ENCODE data around the gene FAM169A.
"Not testable (repeated sequence)": the region's sequence is repeated elsewhere in the genome, so short reads cannot be mapped to it uniquely, and the experiment has no call there.

FAM169A gene

GRCh38 chr5:74865804-74866595, at the start of gene FAM169A:
Gene FAM169A, minus strand, starts transcription at chr5:74866387. Its CDS starts 24,711 bp downstream, at chr5:74841676.
- peak within 1 kb of the TSS; percentile 85 for H3K27ac Mint-ChIP-seq
- peaks cover 13% of the 10 kb centered on the region for H3K27me3 Mint-ChIP-seq
- no peaks in the 10 kb centered on the region for H3K36me3 Mint-ChIP-seq
- ATAC-seq: peak; percentile 76
- H3K9me3 Mint-ChIP-seq: no peaks in the 10 kb centered on the region
- peak within 1 kb of the TSS; percentile 85 for H3K4me3 Mint-ChIP-seq
- H3K4me1 Mint-ChIP-seq: peaks cover 30% of the 10 kb centered on the region

- Mint-ChIP-seq H3K4me1 (no peaks in the 10 kb centered on the region), H3K27ac (no peak overlapping the region), H3K4me3 (no peak overlapping the region), H3K27me3 (peaks cover 42% of the 10 kb centered on the region), H3K9me3 (peaks cover 4% of the 10 kb centered on the region), H3K36me3 (peaks cover 2% of the 10 kb centered on the region)
- ATAC-seq: no peak
Measured at GRCh38 chr5:74915488-74915887, 49.3 kb upstream of the FAM169A start.

GRCh38 chr5:74911421-74911820, 45.2 kb upstream of the FAM169A start:
- H3K4me1 Mint-ChIP-seq, H3K27ac Mint-ChIP-seq, H3K9me3 Mint-ChIP-seq, H3K4me3 Mint-ChIP-seq, H3K36me3 Mint-ChIP-seq, ATAC-seq: not testable (repeated sequence)
- H3K27me3 Mint-ChIP-seq: peaks cover 44% of the 10 kb centered on the region

- H3K36me3 Mint-ChIP-seq, ATAC-seq, H3K27ac Mint-ChIP-seq, H3K4me3 Mint-ChIP-seq, H3K4me1 Mint-ChIP-seq: not testable (repeated sequence)
- Mint-ChIP-seq H3K27me3 (peaks cover 28% of the 10 kb centered on the region), H3K9me3 (peaks cover 10% of the 10 kb centered on the region)
Measured at GRCh38 chr5:74909888-74910287, 43.7 kb upstream of the FAM169A start.

GRCh38 chr5:74908237-74908636, 42.0 kb upstream of the FAM169A start:
- ATAC-seq, H3K36me3 Mint-ChIP-seq, H3K4me1 Mint-ChIP-seq, H3K4me3 Mint-ChIP-seq, H3K27ac Mint-ChIP-seq: not testable (repeated sequence)
- peaks cover 10% of the 10 kb centered on the region for H3K9me3 Mint-ChIP-seq
- peaks cover 20% of the 10 kb centered on the region for H3K27me3 Mint-ChIP-seq

GRCh38 chr5:74904713-74905112, 38.5 kb upstream of the FAM169A start:
- H3K36me3 Mint-ChIP-seq, H3K4me1 Mint-ChIP-seq, ATAC-seq, H3K9me3 Mint-ChIP-seq, H3K27ac Mint-ChIP-seq, H3K4me3 Mint-ChIP-seq, H3K27me3 Mint-ChIP-seq: not testable (repeated sequence)

GRCh38 chr5:74903165-74903787, 37.1 kb upstream of the FAM169A start:
- no peaks in the 10 kb centered on the region for H3K27me3 Mint-ChIP-seq
- ATAC-seq: peak; percentile 77
- H3K36me3 Mint-ChIP-seq: no peaks in the 10 kb centered on the region
- no peak overlapping the region for H3K27ac Mint-ChIP-seq
- peaks cover 4% of the 10 kb centered on the region for H3K9me3 Mint-ChIP-seq
- peaks cover 6% of the 10 kb centered on the region for H3K4me1 Mint-ChIP-seq
- no peak overlapping the region for H3K4me3 Mint-ChIP-seq

GRCh38 chr5:74897049-74897448, 30.9 kb upstream of the FAM169A start:
- Mint-ChIP-seq H3K4me3 (no peak overlapping the region), H3K9me3 (peaks cover 5% of the 10 kb centered on the region), H3K36me3 (no peaks in the 10 kb centered on the region), H3K27ac (no peak overlapping the region), H3K4me1 (no peaks in the 10 kb centered on the region), H3K27me3 (no peaks in the 10 kb centered on the region)
- ATAC-seq: no peak

GRCh38 chr5:74895906-74896305, 29.7 kb upstream of the FAM169A start:
- no peaks in the 10 kb centered on the region for H3K36me3 Mint-ChIP-seq
- no peaks in the 10 kb centered on the region for H3K27me3 Mint-ChIP-seq
- H3K4me3 Mint-ChIP-seq: no peak overlapping the region
- peaks cover 5% of the 10 kb centered on the region for H3K9me3 Mint-ChIP-seq
- no peak for ATAC-seq
- H3K27ac Mint-ChIP-seq: no peak overlapping the region
- H3K4me1 Mint-ChIP-seq: no peaks in the 10 kb centered on the region

GRCh38 chr5:74894351-74894750, 28.2 kb upstream of the FAM169A start:
- Mint-ChIP-seq H3K27me3 (no peaks in the 10 kb centered on the region), H3K4me3 (no peak overlapping the region), H3K36me3 (no peaks in the 10 kb centered on the region), H3K9me3 (peaks cover 5% of the 10 kb centered on the region), H3K27ac (no peak overlapping the region), H3K4me1 (peaks cover under 1% of the 10 kb centered on the region)
- no peak for ATAC-seq

GRCh38 chr5:74892921-74893320, 26.7 kb upstream of the FAM169A start:
- no peaks in the 10 kb centered on the region for H3K27me3 Mint-ChIP-seq
- H3K27ac Mint-ChIP-seq: no peak overlapping the region
- H3K4me3 Mint-ChIP-seq: no peak overlapping the region
- peaks cover 6% of the 10 kb centered on the region for H3K4me1 Mint-ChIP-seq
- H3K9me3 Mint-ChIP-seq: peaks cover 5% of the 10 kb centered on the region
- no peak for ATAC-seq
- no peaks in the 10 kb centered on the region for H3K36me3 Mint-ChIP-seq

GRCh38 chr5:74889523-74890105, 23.4 kb upstream of the FAM169A start:
- Mint-ChIP-seq H3K4me3 (no peak overlapping the region), H3K36me3 (no peaks in the 10 kb centered on the region), H3K27ac (peak overlapping the region; percentile 47), H3K9me3 (peaks cover 2% of the 10 kb centered on the region), H3K27me3 (no peaks in the 10 kb centered on the region), H3K4me1 (peaks cover 6% of the 10 kb centered on the region)
- ATAC-seq: peak; percentile 95

- no peak for ATAC-seq
- Mint-ChIP-seq H3K9me3 (no peaks in the 10 kb centered on the region), H3K4me3 (no peak overlapping the region), H3K36me3 (no peaks in the 10 kb centered on the region), H3K27me3 (no peaks in the 10 kb centered on the region), H3K27ac (no peak overlapping the region), H3K4me1 (peaks cover 6% of the 10 kb centered on the region)
Measured at GRCh38 chr5:74888117-74888516, 21.9 kb upstream of the FAM169A start.

- Mint-ChIP-seq H3K4me1 (peaks cover 6% of the 10 kb centered on the region), H3K36me3 (no peaks in the 10 kb centered on the region), H3K27me3 (no peaks in the 10 kb centered on the region), H3K4me3 (no peak overlapping the region), H3K27ac (no peak overlapping the region), H3K9me3 (no peaks in the 10 kb centered on the region)
- no peak for ATAC-seq
Measured at GRCh38 chr5:74885170-74885569, 19.0 kb upstream of the FAM169A start.

GRCh38 chr5:74882379-74883134, 16.4 kb upstream of the FAM169A start:
- ATAC-seq, H3K27me3 Mint-ChIP-seq, H3K9me3 Mint-ChIP-seq, H3K4me1 Mint-ChIP-seq, H3K27ac Mint-ChIP-seq, H3K4me3 Mint-ChIP-seq, H3K36me3 Mint-ChIP-seq: not testable (repeated sequence)
